GM12865 (cell line): ENCODE measurements around the gene STPG4.
"Not testable (repeated sequence)": the region's sequence is repeated elsewhere in the genome, so short reads cannot be mapped to it uniquely, and the experiment has no call there.

Source experiments
- DNase-seq: peaks from one replicate; pipeline ENCODE4 v3.0.0; 2010; ENCODE audit warnings: low read depth
- H3K4me3 ChIP-seq: 2 replicates; pipeline ENCODE4 v1.5.1; 2011; ENCODE audit warnings: mild to moderate bottlenecking, low read depth, low read length, control low read depth
- TF ChIP-seq, protein P1 (sequence below): IDR thresholded peaks from 2 replicates; pipeline ENCODE4 v1.5.1; 2011; ENCODE audit warnings: low read length, control low read depth, low read depth, inconsistent platforms; ENCODE audit not compliant: insufficient read depth; ENCODE audit errors: missing control alignments

The STPG4 gene

DNA sequence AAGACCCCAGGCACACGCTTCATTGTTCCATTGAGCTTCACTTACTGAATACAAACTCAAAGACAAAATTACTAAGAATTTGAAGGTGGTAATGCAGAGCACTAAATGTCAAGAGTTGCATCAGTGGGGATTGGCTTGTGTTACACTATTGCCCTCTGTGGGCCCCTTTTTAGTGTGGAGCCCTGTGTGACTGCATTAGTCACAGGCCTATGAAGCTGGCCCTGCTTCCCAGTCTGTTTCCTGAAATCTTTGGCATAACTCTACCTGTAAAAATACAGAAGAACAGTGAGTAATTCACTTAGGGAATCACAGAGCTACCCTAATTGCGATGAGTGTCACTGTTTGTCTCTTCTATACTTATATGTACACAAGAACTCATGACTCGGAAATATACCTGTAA lies 40.0 kb upstream of the STPG4 start:
- TF ChIP-seq, protein P1, sequence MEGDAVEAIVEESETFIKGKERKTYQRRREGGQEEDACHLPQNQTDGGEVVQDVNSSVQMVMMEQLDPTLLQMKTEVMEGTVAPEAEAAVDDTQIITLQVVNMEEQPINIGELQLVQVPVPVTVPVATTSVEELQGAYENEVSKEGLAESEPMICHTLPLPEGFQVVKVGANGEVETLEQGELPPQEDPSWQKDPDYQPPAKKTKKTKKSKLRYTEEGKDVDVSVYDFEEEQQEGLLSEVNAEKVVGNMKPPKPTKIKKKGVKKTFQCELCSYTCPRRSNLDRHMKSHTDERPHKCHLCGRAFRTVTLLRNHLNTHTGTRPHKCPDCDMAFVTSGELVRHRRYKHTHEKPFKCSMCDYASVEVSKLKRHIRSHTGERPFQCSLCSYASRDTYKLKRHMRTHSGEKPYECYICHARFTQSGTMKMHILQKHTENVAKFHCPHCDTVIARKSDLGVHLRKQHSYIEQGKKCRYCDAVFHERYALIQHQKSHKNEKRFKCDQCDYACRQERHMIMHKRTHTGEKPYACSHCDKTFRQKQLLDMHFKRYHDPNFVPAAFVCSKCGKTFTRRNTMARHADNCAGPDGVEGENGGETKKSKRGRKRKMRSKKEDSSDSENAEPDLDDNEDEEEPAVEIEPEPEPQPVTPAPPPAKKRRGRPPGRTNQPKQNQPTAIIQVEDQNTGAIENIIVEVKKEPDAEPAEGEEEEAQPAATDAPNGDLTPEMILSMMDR: no peak
- no peak overlapping the region for H3K4me3 ChIP-seq
- DNase-seq: no peak

DNA sequence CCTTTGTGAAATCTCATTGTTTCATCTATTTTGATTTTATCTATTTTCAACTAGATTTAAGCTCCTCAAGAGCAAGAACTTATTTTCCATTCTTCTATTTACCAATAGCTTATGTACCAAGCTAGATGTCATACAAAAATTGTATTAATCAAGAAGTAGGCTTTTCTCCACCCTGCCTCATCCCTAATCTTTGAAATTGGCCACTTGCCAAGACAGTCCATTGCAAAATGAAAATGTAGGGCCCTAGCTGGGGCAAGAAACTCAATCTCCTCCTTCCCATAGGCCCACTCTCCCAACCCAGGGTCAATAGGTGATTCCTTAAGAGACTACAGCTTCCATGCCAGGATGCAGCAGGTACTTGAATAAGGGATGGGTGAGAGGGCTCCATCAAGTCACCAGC lies 39.3 kb upstream of the STPG4 start:
- TF ChIP-seq, protein P1: no peak
- no peak overlapping the region for H3K4me3 ChIP-seq
- no peak for DNase-seq

DNA sequence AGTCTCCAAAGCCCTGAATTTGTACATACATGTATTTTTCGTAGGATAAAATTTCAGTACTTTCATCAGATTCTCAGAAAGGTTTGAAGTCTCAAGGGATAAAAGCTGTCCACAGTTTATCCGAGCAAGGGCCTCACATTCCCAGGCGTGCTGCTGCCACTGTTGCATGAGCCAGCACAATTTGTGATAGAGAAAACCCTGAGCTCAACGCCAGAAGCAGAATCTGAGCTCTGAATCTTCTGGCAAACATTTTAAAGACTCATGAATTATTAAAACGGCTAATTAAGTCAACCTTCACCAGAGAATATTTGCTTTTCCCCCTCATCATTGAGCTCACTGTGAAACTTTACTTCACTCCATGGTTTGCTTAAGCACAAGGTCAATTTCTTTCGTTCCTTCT lies 38.5 kb upstream of the STPG4 start:
- DNase-seq: no peak
- TF ChIP-seq, protein P1: no peak
- no peak overlapping the region for H3K4me3 ChIP-seq

DNA sequence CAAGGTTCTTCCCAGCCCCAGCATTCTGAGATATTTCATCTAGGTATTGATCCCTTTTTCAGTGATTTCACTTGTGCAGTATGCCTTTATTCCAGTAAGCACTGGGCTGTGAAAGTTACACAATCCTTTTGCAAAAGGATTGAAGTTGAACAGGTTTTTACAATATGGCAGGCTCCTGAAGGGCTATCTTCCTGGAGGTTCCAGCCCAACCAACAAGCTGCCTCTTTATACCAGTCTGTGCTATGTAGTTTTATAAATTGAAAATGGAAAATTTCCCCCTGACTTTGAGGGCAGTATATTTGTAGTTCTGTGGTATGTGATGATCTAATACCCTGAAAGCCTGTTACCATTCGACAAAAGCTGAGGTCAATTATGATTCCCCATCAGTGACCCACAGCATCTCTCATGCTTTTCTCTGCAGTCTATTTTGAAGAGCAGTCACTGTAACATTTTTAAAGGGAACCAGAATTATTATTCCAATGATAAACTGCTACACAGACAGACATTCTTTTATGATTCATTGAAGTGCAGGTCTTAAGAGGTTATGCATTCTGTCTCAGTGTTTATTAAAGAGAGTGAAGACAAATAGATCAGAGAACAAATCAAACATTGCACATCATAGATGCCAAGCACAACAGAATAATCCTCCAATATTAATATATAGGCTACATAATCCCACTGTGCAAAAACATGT lies 35.2 kb upstream of the STPG4 start:
- no peak overlapping the region for H3K4me3 ChIP-seq
- no peak for DNase-seq
- TF ChIP-seq, protein P1: no peak

DNA sequence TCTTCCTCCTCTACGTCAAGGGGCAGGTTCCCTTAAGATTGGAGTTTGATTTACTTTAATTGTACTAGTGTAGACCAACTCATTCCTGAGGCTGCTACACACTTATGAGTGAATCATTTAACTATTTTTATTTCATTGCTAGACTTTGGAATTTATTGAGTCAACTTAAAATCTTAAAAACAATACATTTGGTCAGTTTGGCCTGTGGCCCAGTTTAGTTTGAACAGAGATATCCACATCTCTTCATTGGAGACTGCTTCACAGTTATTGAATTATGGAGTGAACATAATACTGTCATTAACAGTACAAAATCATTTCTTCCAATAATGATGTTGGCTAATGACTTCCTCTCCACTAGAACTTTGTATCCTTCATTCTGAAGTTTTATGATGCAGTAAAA lies 34.5 kb upstream of the STPG4 start:
- TF ChIP-seq, protein P1: no peak
- no peak overlapping the region for H3K4me3 ChIP-seq
- no peak for DNase-seq

DNA sequence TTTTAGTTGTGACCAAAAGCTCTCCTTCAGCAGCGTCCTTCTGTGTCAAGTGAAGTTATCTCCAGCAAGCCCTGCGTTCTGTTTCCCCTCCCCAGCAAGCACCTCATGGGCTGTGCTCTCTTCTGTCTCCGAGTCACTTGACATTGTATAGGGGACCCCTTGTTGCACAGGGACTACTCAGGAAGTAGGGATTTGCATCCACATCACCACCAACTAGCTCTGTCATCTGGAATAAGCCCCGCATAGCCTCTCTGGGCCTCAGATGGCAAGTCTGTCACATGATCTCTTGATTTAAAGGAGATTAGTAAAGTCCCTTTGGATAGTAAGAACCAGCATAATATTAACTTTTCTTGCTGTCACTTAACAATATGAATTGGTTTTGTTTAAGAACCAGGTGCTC lies 32.0 kb upstream of the STPG4 start:
- no peak overlapping the region for H3K4me3 ChIP-seq
- TF ChIP-seq, protein P1: no peak
- no peak for DNase-seq

DNA sequence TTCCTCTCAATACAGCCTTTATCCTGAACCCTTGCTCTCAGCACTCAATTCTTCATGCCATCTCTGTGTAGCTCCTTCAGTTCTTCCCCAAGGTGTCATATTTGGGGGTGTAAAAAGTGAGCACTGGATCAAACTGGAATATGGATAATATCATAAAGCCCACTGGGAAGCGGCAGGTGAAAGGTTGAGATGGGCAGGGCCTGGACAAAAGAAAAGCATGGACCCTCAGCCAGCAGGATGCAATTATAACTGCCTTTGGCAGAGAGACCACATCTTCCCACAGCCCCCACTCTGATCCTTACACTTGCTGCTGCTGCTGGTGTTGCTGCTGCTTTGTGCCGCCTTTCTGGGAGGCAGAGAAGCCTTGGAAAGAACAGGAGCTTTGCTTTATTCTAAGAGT lies 31.2 kb upstream of the STPG4 start:
- H3K4me3 ChIP-seq: no peak overlapping the region
- DNase-seq: no peak
- TF ChIP-seq, protein P1: no peak

DNA sequence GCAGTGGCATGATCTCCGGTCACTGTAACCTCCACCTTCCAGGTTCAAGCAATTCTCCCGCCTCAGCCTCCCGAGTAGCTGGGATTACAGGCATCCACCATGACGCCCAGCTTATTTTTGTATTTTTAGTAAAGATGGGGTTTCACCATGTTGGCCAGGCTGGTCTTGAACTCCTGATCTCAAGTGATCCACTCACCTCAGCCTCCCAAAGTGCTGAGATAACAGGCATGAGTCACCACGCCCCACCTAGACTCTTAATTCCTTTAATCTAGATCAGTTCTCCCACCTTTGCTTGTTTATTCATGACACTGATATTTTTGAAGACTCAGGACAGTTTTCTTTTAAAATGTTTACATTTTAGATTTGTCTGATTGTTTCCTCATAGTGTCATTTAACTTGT lies 30.0 kb upstream of the STPG4 start:
- not testable (repeated sequence) for DNase-seq, H3K4me3 ChIP-seq
